Measurements from ENCODE around the gene C16orf96. TPM values are rescaled to one million over a fixed set of nuclear protein-coding genes. Genes with fewer than 3 reads are reported as not detected.

The C16orf96 gene
- total and polyA plus RNA-seq, 2 donors (not counting 3 experiments of a cell fraction or from before 2014, with no cell fraction given) = not detected

DNA sequence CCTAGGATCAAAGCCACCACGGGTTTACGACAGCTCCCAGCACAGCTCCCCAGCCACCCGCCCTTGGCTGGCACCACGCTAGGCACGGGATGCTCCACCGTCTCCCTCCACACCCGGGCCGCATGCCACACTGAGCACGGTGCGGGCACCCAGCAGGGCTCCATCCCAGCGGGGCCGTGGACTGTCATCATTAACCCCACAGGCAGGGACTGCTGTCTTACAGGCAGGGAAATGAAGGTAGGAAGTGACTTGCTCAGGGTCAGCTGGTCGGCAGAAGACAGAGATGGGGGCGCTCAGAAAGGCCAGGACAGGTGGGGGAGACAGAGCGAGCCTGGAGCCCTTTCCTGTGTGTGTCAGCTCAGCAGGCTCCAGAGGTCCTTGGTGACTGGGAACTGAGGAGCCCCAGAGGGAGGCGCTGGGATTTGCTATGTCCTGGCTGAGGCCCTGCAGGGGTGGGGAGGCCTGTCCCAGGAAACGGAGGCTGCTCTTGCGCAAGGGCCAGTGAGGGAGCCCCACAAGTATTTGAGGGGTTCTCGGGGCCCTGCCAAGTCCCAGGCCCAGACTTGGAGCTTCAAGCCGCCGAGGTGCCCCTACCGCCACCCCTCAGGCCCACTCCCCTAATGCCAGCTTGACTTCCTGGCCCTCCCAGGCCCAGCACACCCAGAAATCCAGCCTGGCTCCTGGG, 55.3 kb downstream of the C16orf96 start:
- DNase-seq (ENCODE audit: low read depth, low spot score) (no peak), FAIRE-seq (no peak)
- no peaks in the 10 kb centered on the region for H3K27me3 ChIP-seq (ENCODE audit: control insufficient read depth in 2 of 2, insufficient read depth in 2 of 2, low read length in 2 of 2)
- no peak overlapping the region for H2AFZ ChIP-seq (ENCODE audit: low read depth, low read length)
- no peak overlapping the region for H3K4me3 ChIP-seq (replicated peaks in 1 of 3; ENCODE audit: insufficient read depth in 1 of 3, low read depth in 1 of 3, low read length in 3 of 3)
- TF ChIP-seq POLR2A (IDR thresholded peaks at IDR 0.05; ENCODE audit: low read depth, low read length) (no peak), FOS (IDR thresholded peaks at IDR 0.05; ENCODE audit: borderline replicate concordance, insufficient read depth, low read length) (no peak), JUN (IDR thresholded peaks at IDR 0.05; ENCODE audit: borderline replicate concordance, insufficient read depth, insufficient read length, low read depth) (no peak), GATA2 (IDR thresholded peaks at IDR 0.05; ENCODE audit: insufficient read depth, insufficient read length, low read depth, low read length) (no peak), MYC (IDR thresholded peaks at IDR 0.05; ENCODE audit: low read depth, low read length) (no peak), EZH2 (IDR thresholded peaks at IDR 0.05; ENCODE audit: borderline replicate concordance, low read depth, low read length, severe bottlenecking) (no peak), POLR2AphosphoS5 (IDR thresholded peaks at IDR 0.05; ENCODE audit: insufficient read depth, low read depth, low read length) (no peak)
- TF ChIP-seq, protein P1, sequence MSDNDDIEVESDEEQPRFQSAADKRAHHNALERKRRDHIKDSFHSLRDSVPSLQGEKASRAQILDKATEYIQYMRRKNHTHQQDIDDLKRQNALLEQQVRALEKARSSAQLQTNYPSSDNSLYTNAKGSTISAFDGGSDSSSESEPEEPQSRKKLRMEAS (IDR thresholded peaks at IDR 0.05; ENCODE audit: insufficient read depth, insufficient read length) = no peak
- TF ChIP-seq, protein P2, sequence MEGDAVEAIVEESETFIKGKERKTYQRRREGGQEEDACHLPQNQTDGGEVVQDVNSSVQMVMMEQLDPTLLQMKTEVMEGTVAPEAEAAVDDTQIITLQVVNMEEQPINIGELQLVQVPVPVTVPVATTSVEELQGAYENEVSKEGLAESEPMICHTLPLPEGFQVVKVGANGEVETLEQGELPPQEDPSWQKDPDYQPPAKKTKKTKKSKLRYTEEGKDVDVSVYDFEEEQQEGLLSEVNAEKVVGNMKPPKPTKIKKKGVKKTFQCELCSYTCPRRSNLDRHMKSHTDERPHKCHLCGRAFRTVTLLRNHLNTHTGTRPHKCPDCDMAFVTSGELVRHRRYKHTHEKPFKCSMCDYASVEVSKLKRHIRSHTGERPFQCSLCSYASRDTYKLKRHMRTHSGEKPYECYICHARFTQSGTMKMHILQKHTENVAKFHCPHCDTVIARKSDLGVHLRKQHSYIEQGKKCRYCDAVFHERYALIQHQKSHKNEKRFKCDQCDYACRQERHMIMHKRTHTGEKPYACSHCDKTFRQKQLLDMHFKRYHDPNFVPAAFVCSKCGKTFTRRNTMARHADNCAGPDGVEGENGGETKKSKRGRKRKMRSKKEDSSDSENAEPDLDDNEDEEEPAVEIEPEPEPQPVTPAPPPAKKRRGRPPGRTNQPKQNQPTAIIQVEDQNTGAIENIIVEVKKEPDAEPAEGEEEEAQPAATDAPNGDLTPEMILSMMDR (IDR thresholded peaks at IDR 0.05; ENCODE audit: extremely low read depth in 1 of 2, insufficient read depth in 1 of 2, low read depth in 1 of 2, low read length in 2 of 2) = no peak
- no TSS peak for BruUV-seq (replicated peaks)
- dilution Hi-C loops (cut with MboI; ENCODE audit: extremely low pct_ligation_motif_present, low sequenced_read_pairs) (no loop called here), intact Hi-C loops (cut with micrococcal nuclease) (loop anchor here (5.0 kb wide), 2 partner anchors 74 to 346 kb away; partner anchors contain the start of genes CDIP1 and SEC14L5)
- H3K79me2 ChIP-seq (ENCODE audit: control insufficient read depth, insufficient read depth, low read length) = peaks cover 19% of the 10 kb centered on the region
- no peaks in the 10 kb centered on the region for H4K20me1 ChIP-seq (replicated peaks; ENCODE audit: control insufficient read depth, extremely low read depth, insufficient read depth, low read length)
- H3K9me1 ChIP-seq (replicated peaks; ENCODE audit: control insufficient read depth, extremely low read depth, insufficient read depth, low read length) = no peaks in the 10 kb centered on the region
- peaks cover 0 to 7% of the 10 kb centered on the region in 2 experiments for H3K36me3 ChIP-seq (ENCODE audit: control insufficient read depth in 2 of 2, extremely low read depth in 1 of 2, insufficient read depth in 2 of 2, low read length in 2 of 2)
- ChIA-PET POLR2A (no interaction called here), CTCF (interaction anchor here (1.2 kb wide), 1 partner anchor 26 kb away, joined by 3 read pairs; no protein-coding TSS in a partner anchor)
- H3K27ac ChIP-seq (ENCODE audit: insufficient read depth, low read depth, low read length) = no peak overlapping the region
- peaks cover 18% of the 10 kb centered on the region for H3K4me1 ChIP-seq (ENCODE audit: control insufficient read depth, extremely low read depth, insufficient read depth, low read length)
- H3K4me2 ChIP-seq (ENCODE audit: insufficient read depth, low read length) = no peak overlapping the region
- H3K9ac ChIP-seq (replicated peaks; ENCODE audit: extremely low read depth, insufficient read depth, low read length) = no peak overlapping the region
- H3K9me3 ChIP-seq (replicated peaks; ENCODE audit: control insufficient read depth, insufficient read depth, low read length) = no peaks in the 10 kb centered on the region

All from endothelial cell of umbilical vein (primary cell).